Vagina (tissue), 2 donors: Measurements from ENCODE around the gene HOOK2. TPM values are rescaled to one million over a fixed set of nuclear protein-coding genes. Genes with fewer than 3 reads are reported as not detected.

Experiments used
- DNase-seq, 2 donors: peaks; one replicate each; pipeline ENCODE4 v3.0.0-alpha.2; 2017; ENCODE audit errors: extremely low spot score in 2 of 2
- H3K27ac ChIP-seq: fragments of 200-600 bp; sonication (generic); one replicate; pipeline ENCODE4 v1.5.1; 2019
- H3K27me3 ChIP-seq: fragments of 200-600 bp; sonication (generic); one replicate; pipeline ENCODE4 v1.5.1; 2019
- H3K36me3 ChIP-seq, 2 donors: fragments of 200-600 bp; sonication (generic); one replicate each; pipeline ENCODE4 v1.5.1; 2017 to 2019
- H3K4me1 ChIP-seq: fragments of 200-600 bp; sonication (generic); one replicate; pipeline ENCODE4 v1.5.1; 2019
- H3K4me3 ChIP-seq, 2 donors: fragments of 200-600 bp; sonication (generic); 1 replicate in 1 of 2; 2 replicates in 1 of 2; pipeline ENCODE4 v1.5.1; 2016 to 2019
- H3K9me3 ChIP-seq: fragments of 200-600 bp; sonication (generic); one replicate; pipeline ENCODE4 v1.5.1; 2019
- CTCF ChIP-seq, 3 experiments: fragments of 450-650 bp in 2 of 3; fragments of 200-600 bp in 1 of 3; sonication (generic) in 1 of 3; IDR thresholded peaks; one replicate each; pipeline ENCODE4 v1.5.1; 2017 to 2019; ENCODE audit warnings: antibody characterized with exemption in 3 of 3, mild to moderate bottlenecking in 2 of 3, moderate library complexity in 2 of 3
- POLR2A ChIP-seq, 2 donors: fragments of 450-650 bp; IDR thresholded peaks; one replicate each; pipeline ENCODE4 v1.6.1; 2017; ENCODE audit warnings: antibody characterized with exemption in 2 of 2, mild to moderate bottlenecking in 2 of 2, moderate library complexity in 2 of 2
- POLR2AphosphoS5 ChIP-seq, 2 donors: sonication (generic); formaldehyde crosslinking; IDR thresholded peaks; one replicate each; pipeline ENCODE4 v1.9.0; 2017; ENCODE audit warnings: antibody characterized with exemption in 2 of 2, mild to moderate bottlenecking in 2 of 2, low read depth in 1 of 2; ENCODE audit not compliant: insufficient read depth in 1 of 2
- intact Hi-C: fragments of 100-400 bp; cut with DNase I; formaldehyde crosslinking; loops from one replicate; pipeline ENCODE4 v1.15.1; 2023
- total RNA-seq: library from RNA; depleted of rRNA; stranded (reverse); fragments of >200 nt; gene quantifications from one replicate; pipeline ENCODE4 v1.2.3, GENCODE V29; 2016

Gene HOOK2
- total RNA-seq, 1 donor from 2014 or later: 65.6 TPM

- intact Hi-C loops: no loop called here
- H3K36me3 ChIP-seq: no peaks in the 10 kb centered on the region
- H3K4me3 ChIP-seq: peak overlapping the region; percentile 85 to 96
- DNase-seq: peak in 1 of 2 donors; percentile 88
- no peaks in the 10 kb centered on the region for H3K27me3 ChIP-seq
- H3K4me1 ChIP-seq: peaks cover 36% of the 10 kb centered on the region
- H3K9me3 ChIP-seq: no peaks in the 10 kb centered on the region
- no peak for TF ChIP-seq POLR2AphosphoS5 (IDR thresholded peaks at IDR 0.05; ENCODE audit: insufficient read depth in 1 of 2, low read depth in 1 of 2)
- no peak for TF ChIP-seq CTCF (IDR thresholded peaks at IDR 0.05)
- TF ChIP-seq POLR2A (IDR thresholded peaks at IDR 0.05): no peak
- peak overlapping the region; percentile 97 for H3K27ac ChIP-seq
Measured at GRCh38 chr19:12792853-12793289, 17.5 kb upstream of the HOOK2 start.

- DNase-seq: peak in 1 of 2 donors; percentile 88
- no peaks in the 10 kb centered on the region for H3K27me3 ChIP-seq
- no peaks in the 10 kb centered on the region for H3K36me3 ChIP-seq
- H3K27ac ChIP-seq: peak overlapping the region; percentile 97
- peaks cover 42% of the 10 kb centered on the region for H3K4me1 ChIP-seq
- TF ChIP-seq POLR2A (IDR thresholded peaks at IDR 0.05) (peak in 1 of 2 donors; percentile 2), POLR2AphosphoS5 (IDR thresholded peaks at IDR 0.05; ENCODE audit: insufficient read depth in 1 of 2, low read depth in 1 of 2) (peak in 1 of 2 donors; percentile 71), CTCF (IDR thresholded peaks at IDR 0.05) (no peak)
- peak overlapping the region; percentile 85 to 96 for H3K4me3 ChIP-seq
- intact Hi-C loops: no loop called here
- H3K9me3 ChIP-seq: no peaks in the 10 kb centered on the region
Measured at GRCh38 chr19:12792051-12792852, 16.9 kb upstream of the HOOK2 start.

- no peaks in the 10 kb centered on the region for H3K27me3 ChIP-seq
- no peaks in the 10 kb centered on the region for H3K9me3 ChIP-seq
- intact Hi-C loops: no loop called here
- H3K4me1 ChIP-seq: peaks cover 49% of the 10 kb centered on the region
- H3K4me3 ChIP-seq: peak within 1 kb of the TSS; percentile 85 to 96
- DNase-seq: peak in 1 of 2 donors; percentile 99
- TF ChIP-seq POLR2A (IDR thresholded peaks at IDR 0.05) (peak; percentile 97 to 100), CTCF (IDR thresholded peaks at IDR 0.05) (peak in 1 of 3 experiments; percentile 12), POLR2AphosphoS5 (IDR thresholded peaks at IDR 0.05; ENCODE audit: insufficient read depth in 1 of 2, low read depth in 1 of 2) (peak; percentile 99 to 100)
- peak within 1 kb of the TSS; percentile 97 for H3K27ac ChIP-seq
- H3K36me3 ChIP-seq: no peaks in the 10 kb centered on the region
Measured at GRCh38 chr19:12791345-12792050, 16.1 kb upstream of the HOOK2 start, which contains the start of gene JUNB. TSS of gene JUNB (plus strand) at chr19:12791486. CDS start at chr19:12791772, 286 bp downstream.

GRCh38 chr19:12790628-12791344, 15.4 kb upstream of the HOOK2 start:
- Histone ChIP-seq H3K4me1 (peaks cover 49% of the 10 kb centered on the region), H3K4me3 (peak overlapping the region; percentile 85 to 96), H3K27ac (peak overlapping the region; percentile 97), H3K9me3 (no peaks in the 10 kb centered on the region), H3K27me3 (no peaks in the 10 kb centered on the region), H3K36me3 (no peaks in the 10 kb centered on the region)
- intact Hi-C loops: no loop called here
- TF ChIP-seq POLR2A (IDR thresholded peaks at IDR 0.05): no peak
- no peak for TF ChIP-seq CTCF (IDR thresholded peaks at IDR 0.05)
- TF ChIP-seq POLR2AphosphoS5 (IDR thresholded peaks at IDR 0.05; ENCODE audit: insufficient read depth in 1 of 2, low read depth in 1 of 2): no peak
- DNase-seq: no peak
